Parathyroid adenoma (tissue), 2 donors: ENCODE results near the gene ZFP36L1.

Source experiments
- H2AFZ ChIP-seq: fragments of 300-600 bp; sonication (generic); one replicate; pipeline ENCODE4 v1.7.0; 2017; ENCODE audit warnings: antibody characterized with exemption, mild to moderate bottlenecking
- H3K27ac ChIP-seq: fragments of 300-600 bp; sonication (generic); one replicate; pipeline ENCODE4 v1.7.0; 2017
- H3K27me3 ChIP-seq: fragments of 300-600 bp; sonication (generic); one replicate; pipeline ENCODE4 v1.7.0; 2017; ENCODE audit warnings: low read length; ENCODE audit not compliant: control insufficient read depth, insufficient read depth
- H3K36me3 ChIP-seq: fragments of 300-600 bp; sonication (generic); one replicate; pipeline ENCODE4 v1.7.0; 2017; ENCODE audit warnings: low read length; ENCODE audit not compliant: control insufficient read depth, insufficient read depth
- H3K4me1 ChIP-seq: fragments of 300-600 bp; sonication (generic); one replicate; pipeline ENCODE4 v1.7.0; 2017; ENCODE audit warnings: control low read depth
- H3K4me2 ChIP-seq: fragments of 300-600 bp; sonication (generic); one replicate; pipeline ENCODE4 v1.7.0; 2017; ENCODE audit warnings: low read length
- H3K4me3 ChIP-seq: fragments of 300-600 bp; sonication (generic); one replicate; pipeline ENCODE4 v1.7.0; 2017; ENCODE audit warnings: low read depth, low read length
- H3K79me2 ChIP-seq: fragments of 300-600 bp; sonication (generic); one replicate; pipeline ENCODE4 v1.7.0; 2017; ENCODE audit warnings: control low read depth
- H3K9ac ChIP-seq: fragments of 300-600 bp; sonication (generic); one replicate; pipeline ENCODE4 v1.7.0; 2017; ENCODE audit warnings: mild to moderate bottlenecking
- H3K9me3 ChIP-seq: fragments of 300-600 bp; sonication (generic); one replicate; pipeline ENCODE4 v1.7.0; 2017; ENCODE audit warnings: low read length; ENCODE audit not compliant: control insufficient read depth
- CTCF ChIP-seq: fragments of 300-600 bp; sonication (generic); IDR thresholded peaks from one replicate; pipeline ENCODE4 v1.7.0; 2017; ENCODE audit warnings: antibody characterized with exemption, mild to moderate bottlenecking
- donor health status: primary hyperparathyroidism.

ZFP36L1 gene

GRCh38 chr14:68810173-68811153 lies 17.6 kb upstream of the ZFP36L1 start:
- H2AFZ ChIP-seq = no peak overlapping the region
- TF ChIP-seq CTCF = no peak
- H3K79me2 ChIP-seq = no peaks in the 10 kb centered on the region
- H3K27ac ChIP-seq = no peak overlapping the region
- no peaks in the 10 kb centered on the region for H3K36me3 ChIP-seq
- no peak overlapping the region for H3K4me3 ChIP-seq
- peaks cover 7% of the 10 kb centered on the region for H3K4me1 ChIP-seq
- no peaks in the 10 kb centered on the region for H3K9me3 ChIP-seq
- no peak overlapping the region for H3K9ac ChIP-seq
- no peak overlapping the region for H3K4me2 ChIP-seq
- H3K27me3 ChIP-seq = no peaks in the 10 kb centered on the region

- H3K9me3 ChIP-seq = no peaks in the 10 kb centered on the region
- no peaks in the 10 kb centered on the region for H3K79me2 ChIP-seq
- TF ChIP-seq CTCF = no peak
- no peak overlapping the region for H3K27ac ChIP-seq
- H2AFZ ChIP-seq = no peak overlapping the region
- no peaks in the 10 kb centered on the region for H3K4me1 ChIP-seq
- no peak overlapping the region for H3K4me3 ChIP-seq
- no peaks in the 10 kb centered on the region for H3K36me3 ChIP-seq
- no peak overlapping the region for H3K4me2 ChIP-seq
- H3K9ac ChIP-seq = no peak overlapping the region
- H3K27me3 ChIP-seq = no peaks in the 10 kb centered on the region
Measured at GRCh38 chr14:68809524-68809923, 16.7 kb upstream of the ZFP36L1 start.

- no peak overlapping the region for H3K27ac ChIP-seq
Measured at GRCh38 chr14:68808696-68809480, 16.0 kb upstream of the ZFP36L1 start.

GRCh38 chr14:68807987-68808386 lies 15.1 kb upstream of the ZFP36L1 start:
- Histone ChIP-seq H2AFZ (no peak overlapping the region), H3K79me2 (no peaks in the 10 kb centered on the region), H3K9ac (no peak overlapping the region), H3K4me2 (no peak overlapping the region), H3K27me3 (no peaks in the 10 kb centered on the region), H3K4me3 (no peak overlapping the region), H3K27ac (no peak overlapping the region), H3K9me3 (no peaks in the 10 kb centered on the region), H3K4me1 (no peaks in the 10 kb centered on the region), H3K36me3 (no peaks in the 10 kb centered on the region)
- TF ChIP-seq CTCF = no peak

More at GRCh38 chr14:68808696-68809480, 16.0 kb upstream of the ZFP36L1 start:
- Histone ChIP-seq H2AFZ (no peak overlapping the region), H3K27me3 (no peaks in the 10 kb centered on the region), H3K4me2 (no peak overlapping the region), H3K36me3 (no peaks in the 10 kb centered on the region), H3K9ac (no peak overlapping the region), H3K9me3 (no peaks in the 10 kb centered on the region), H3K79me2 (no peaks in the 10 kb centered on the region), H3K4me3 (no peak overlapping the region), H3K4me1 (no peaks in the 10 kb centered on the region)
- TF ChIP-seq CTCF = no peak
